HG03354 (cell line): ENCODE data around the gene AK9.
"Not testable (repeated sequence)": the region's sequence is repeated elsewhere in the genome, so short reads cannot be mapped to it uniquely, and the experiment has no call there.

Experiments used
- ATAC-seq: cut with Tn5 transposase; IDR thresholded peaks from one replicate; pipeline ENCODE4 v1.9.1; 2021; ENCODE audit warnings: mild to moderate bottlenecking; ENCODE audit not compliant: unreplicated experiment, poor library complexity, severe bottlenecking

The AK9 gene

GRCh38 chr6:109467696-109468095 is 223.3 kb downstream of the AK9 start:
- ATAC-seq = no peak

GRCh38 chr6:109466212-109466923 is 224.6 kb downstream of the AK9 start:
- no peak for ATAC-seq

GRCh38 chr6:109465772-109466171 is 225.2 kb downstream of the AK9 start:
- ATAC-seq = no peak

- ATAC-seq = no peak
Measured at GRCh38 chr6:109461733-109462526, 229.1 kb downstream of the AK9 start.

GRCh38 chr6:109461205-109461604 is 229.8 kb downstream of the AK9 start:
- not testable (repeated sequence) for ATAC-seq

GRCh38 chr6:109460161-109460829 is 230.7 kb downstream of the AK9 start:
- no peak for ATAC-seq

- peak; percentile 21 for ATAC-seq
Measured at GRCh38 chr6:109458774-109459531, 232.0 kb downstream of the AK9 start.

- ATAC-seq = no peak
Measured at GRCh38 chr6:109457562-109457996, 233.4 kb downstream of the AK9 start.

- ATAC-seq = no peak
Measured at GRCh38 chr6:109456710-109457561, 234.1 kb downstream of the AK9 start.

- peak; percentile 2 for ATAC-seq
Measured at GRCh38 chr6:109456111-109456583, 234.9 kb downstream of the AK9 start.

- peak; percentile 67 for ATAC-seq
Measured at GRCh38 chr6:109455437-109456110, 235.4 kb downstream of the AK9 start, which contains the start of gene MICAL1. MICAL1 (minus strand) TSS chr6:109455772; CDS start chr6:109454196, 1,576 bp downstream.

- ATAC-seq = peak; percentile 39
Measured at GRCh38 chr6:109454496-109455436, 236.2 kb downstream of the AK9 start.

GRCh38 chr6:109453594-109454495 is 237.2 kb downstream of the AK9 start:
- no peak for ATAC-seq

- no peak for ATAC-seq
Measured at GRCh38 chr6:109453156-109453555, 237.8 kb downstream of the AK9 start.

GRCh38 chr6:109452181-109452580 is 238.8 kb downstream of the AK9 start:
- ATAC-seq = no peak

GRCh38 chr6:109451376-109451775 is 239.6 kb downstream of the AK9 start:
- ATAC-seq = no peak
